GM12892 (cell line): ENCODE results near the gene C3orf52.

Experiments used
- POLR2A ChIP-seq: IDR thresholded peaks from 2 replicates; pipeline ENCODE4 v1.6.1; 2011; ENCODE audit warnings: low read depth, low read length, control low read depth
- POLR2AphosphoS5 ChIP-seq: IDR thresholded peaks from 2 replicates; pipeline ENCODE4 v1.6.1; 2011; ENCODE audit warnings: low read depth, low read length, control low read depth
- TAF1 ChIP-seq: IDR thresholded peaks from 2 replicates; pipeline ENCODE4 v1.6.1; 2011; ENCODE audit warnings: low read depth, mild to moderate bottlenecking, control low read depth, low read length, borderline replicate concordance

DNA sequence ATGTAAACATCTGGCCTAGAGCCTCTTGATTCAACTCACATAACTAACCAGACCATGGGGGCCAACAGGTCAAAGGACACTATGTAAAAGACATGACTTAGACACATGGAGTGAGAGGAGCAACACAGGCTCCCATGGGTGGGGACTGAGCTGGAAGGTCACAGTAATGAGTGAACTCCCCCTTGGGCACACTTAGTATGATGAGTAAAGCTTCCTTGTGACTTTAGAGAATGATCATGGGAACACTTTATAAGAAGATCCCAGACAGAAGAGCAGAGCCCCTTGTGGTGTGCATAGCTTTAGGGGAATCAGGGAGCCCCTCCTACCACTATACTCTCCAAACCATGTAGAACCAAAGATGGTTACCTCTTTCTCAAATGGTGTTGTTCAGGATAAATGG is 36.7 kb downstream of the C3orf52 start:
- TF ChIP-seq POLR2A (no peak), POLR2AphosphoS5 (no peak), TAF1 (no peak)
